ENCODE data around the gene MAP3K4. TPM values are rescaled to one million over a fixed set of nuclear protein-coding genes. Genes with fewer than 3 reads are reported as not detected.
A peak's percentile ranks its signal among the peaks of the same experiment; 100 is the strongest.

MAP3K4 gene, protein sequence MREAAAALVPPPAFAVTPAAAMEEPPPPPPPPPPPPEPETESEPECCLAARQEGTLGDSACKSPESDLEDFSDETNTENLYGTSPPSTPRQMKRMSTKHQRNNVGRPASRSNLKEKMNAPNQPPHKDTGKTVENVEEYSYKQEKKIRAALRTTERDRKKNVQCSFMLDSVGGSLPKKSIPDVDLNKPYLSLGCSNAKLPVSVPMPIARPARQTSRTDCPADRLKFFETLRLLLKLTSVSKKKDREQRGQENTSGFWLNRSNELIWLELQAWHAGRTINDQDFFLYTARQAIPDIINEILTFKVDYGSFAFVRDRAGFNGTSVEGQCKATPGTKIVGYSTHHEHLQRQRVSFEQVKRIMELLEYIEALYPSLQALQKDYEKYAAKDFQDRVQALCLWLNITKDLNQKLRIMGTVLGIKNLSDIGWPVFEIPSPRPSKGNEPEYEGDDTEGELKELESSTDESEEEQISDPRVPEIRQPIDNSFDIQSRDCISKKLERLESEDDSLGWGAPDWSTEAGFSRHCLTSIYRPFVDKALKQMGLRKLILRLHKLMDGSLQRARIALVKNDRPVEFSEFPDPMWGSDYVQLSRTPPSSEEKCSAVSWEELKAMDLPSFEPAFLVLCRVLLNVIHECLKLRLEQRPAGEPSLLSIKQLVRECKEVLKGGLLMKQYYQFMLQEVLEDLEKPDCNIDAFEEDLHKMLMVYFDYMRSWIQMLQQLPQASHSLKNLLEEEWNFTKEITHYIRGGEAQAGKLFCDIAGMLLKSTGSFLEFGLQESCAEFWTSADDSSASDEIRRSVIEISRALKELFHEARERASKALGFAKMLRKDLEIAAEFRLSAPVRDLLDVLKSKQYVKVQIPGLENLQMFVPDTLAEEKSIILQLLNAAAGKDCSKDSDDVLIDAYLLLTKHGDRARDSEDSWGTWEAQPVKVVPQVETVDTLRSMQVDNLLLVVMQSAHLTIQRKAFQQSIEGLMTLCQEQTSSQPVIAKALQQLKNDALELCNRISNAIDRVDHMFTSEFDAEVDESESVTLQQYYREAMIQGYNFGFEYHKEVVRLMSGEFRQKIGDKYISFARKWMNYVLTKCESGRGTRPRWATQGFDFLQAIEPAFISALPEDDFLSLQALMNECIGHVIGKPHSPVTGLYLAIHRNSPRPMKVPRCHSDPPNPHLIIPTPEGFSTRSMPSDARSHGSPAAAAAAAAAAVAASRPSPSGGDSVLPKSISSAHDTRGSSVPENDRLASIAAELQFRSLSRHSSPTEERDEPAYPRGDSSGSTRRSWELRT (N-terminal part only)
- total RNA-seq: 10 to 100 TPM; 78.0 to 90.1 TPM
- polyA plus RNA-seq: 10 to 100 TPM in 1 of 2 donors, 1 to 10 TPM in 1; 5.7 to 30.8 TPM

DNA sequence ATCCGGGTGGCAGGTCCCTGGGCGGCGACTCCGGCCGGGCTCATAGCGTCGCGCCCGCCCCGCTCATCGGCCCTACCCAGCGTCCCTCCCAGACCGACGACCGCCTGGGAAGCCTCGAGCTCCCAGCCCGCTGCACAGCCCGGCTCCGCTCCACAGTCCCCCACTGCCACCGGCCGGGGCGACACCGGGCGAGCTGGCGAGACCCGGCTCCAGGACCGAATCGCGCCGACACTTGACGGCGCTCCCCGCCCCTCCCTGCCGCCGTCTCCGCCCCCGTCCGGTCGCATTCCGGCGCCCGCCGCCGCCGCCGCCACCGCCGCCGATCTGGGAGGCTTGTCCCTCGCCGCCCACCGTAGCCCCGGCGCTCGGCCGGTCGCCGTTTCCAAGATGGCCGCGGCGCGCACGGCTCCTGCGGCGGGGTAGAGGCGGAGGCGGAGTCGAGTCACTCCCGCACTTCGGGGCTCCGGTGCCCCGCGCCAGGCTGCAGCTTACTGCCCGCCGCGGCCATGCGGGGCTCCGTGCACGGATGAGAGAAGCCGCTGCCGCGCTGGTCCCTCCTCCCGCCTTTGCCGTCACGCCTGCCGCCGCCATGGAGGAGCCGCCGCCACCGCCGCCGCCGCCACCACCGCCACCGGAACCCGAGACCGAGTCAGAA, at the start of gene MAP3K4:
TSS of gene MAP3K4 (plus strand) at position 364 of the 655 bp plus-strand sequence. CDS start at position 527, 163 bp downstream.
- Mint-ChIP-seq H3K4me1 (peaks cover 31 to 44% (median 38%) of the 10 kb centered on the region in 4 donors), H3K36me3 (peaks cover 0 to 8% of the 10 kb centered on the region in 2 donors), H3K4me3 (peak within 1 kb of the TSS; percentile 91 to 100 (median 97)), H3K9me3 (peaks cover 0 to 8% (median 1%) of the 10 kb centered on the region in 8 donors), H3K27me3 (no peaks in the 10 kb centered on the region), H3K27ac (peak within 1 kb of the TSS; percentile 96 to 99 (median 98))
- Histone ChIP-seq H3K27ac (ENCODE audit: low read depth, low read length) (peak within 1 kb of the TSS; percentile 73), H3K36me3 (ENCODE audit: insufficient read depth, low read length) (no peaks in the 10 kb centered on the region), H3K27me3 (ENCODE audit: insufficient read depth, low read length) (no peaks in the 10 kb centered on the region), H3K4me3 (ENCODE audit: low read length in 2 of 2) (peak within 1 kb of the TSS; percentile 85 to 89), H3K9me3 (ENCODE audit: control insufficient read depth in 1 of 2, low read length in 2 of 2) (no peaks in the 10 kb centered on the region), H3K4me1 (ENCODE audit: insufficient read depth, low read length) (peaks cover 41% of the 10 kb centered on the region)
- peak; percentile 79 to 88 (median 83) for DNase-seq
- ChIA-PET POLR2A (ENCODE audit: partially characterized antibody) (interaction anchor here (0.7 to 3.7 kb wide), 10 partner anchors 14 to 282 kb away, joined by 3 to 35 read pairs (median 8); partner anchors contain the start of gene AGPAT4), CTCF (ENCODE audit: partially characterized antibody) (interaction anchor here (0.9 to 3.3 kb wide), 8 partner anchors 11 to 380 kb away, joined by 3 to 24 read pairs (median 4); no protein-coding TSS in a partner anchor)
- intact Hi-C loops (cut with micrococcal nuclease): loop anchor here (1.0 to 5.0 kb wide), 5 partner anchors 61 to 379 kb away; partner anchors contain the start of gene AGPAT4

DNA sequence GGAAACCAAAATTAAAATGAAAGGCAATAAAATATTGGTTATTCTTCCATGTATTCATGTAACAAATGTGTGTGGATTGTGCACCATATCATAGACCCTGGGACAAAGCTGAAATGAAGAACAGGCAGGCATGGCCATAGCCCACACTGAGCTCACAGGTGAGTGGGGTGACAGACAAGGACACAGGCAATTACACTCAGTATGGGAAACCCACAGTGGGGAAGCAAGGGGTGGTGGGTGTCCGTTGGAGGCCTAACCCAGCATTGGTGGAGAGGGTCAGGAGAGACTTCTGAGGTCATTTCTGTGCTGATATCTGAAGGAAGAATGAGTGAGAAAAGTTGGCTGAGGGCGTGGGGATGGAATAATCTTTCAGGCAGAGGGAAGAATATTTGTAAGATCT, 47.6 kb upstream of the MAP3K4 start:
- no peak for DNase-seq
- Histone ChIP-seq H3K27ac (ENCODE audit: low read depth, low read length) (no peak overlapping the region), H3K4me1 (ENCODE audit: insufficient read depth, low read length) (no peaks in the 10 kb centered on the region), H3K4me3 (ENCODE audit: low read length in 2 of 2) (no peak overlapping the region), H3K9me3 (ENCODE audit: control insufficient read depth in 1 of 2, low read length in 2 of 2) (no peaks in the 10 kb centered on the region), H3K27me3 (ENCODE audit: insufficient read depth, low read length) (no peaks in the 10 kb centered on the region), H3K36me3 (ENCODE audit: insufficient read depth, low read length) (no peaks in the 10 kb centered on the region)
- no peak overlapping the region for H3K27ac Mint-ChIP-seq
- no peaks in the 10 kb centered on the region for H3K9me3 Mint-ChIP-seq
- H3K36me3 Mint-ChIP-seq: no peaks in the 10 kb centered on the region
- CTCF ChIA-PET (ENCODE audit: partially characterized antibody): interaction anchor here (2.0 kb wide), 1 partner anchor 427 kb away, joined by 5 read pairs; no protein-coding TSS in a partner anchor
- H3K4me3 Mint-ChIP-seq: no peak overlapping the region
- intact Hi-C loops (cut with micrococcal nuclease): no loop called here
- H3K4me1 Mint-ChIP-seq: no peaks in the 10 kb centered on the region
- POLR2A ChIA-PET (ENCODE audit: partially characterized antibody): no interaction called here
- H3K27me3 Mint-ChIP-seq: peaks cover 8 to 9% of the 10 kb centered on the region in 2 donors

DNA sequence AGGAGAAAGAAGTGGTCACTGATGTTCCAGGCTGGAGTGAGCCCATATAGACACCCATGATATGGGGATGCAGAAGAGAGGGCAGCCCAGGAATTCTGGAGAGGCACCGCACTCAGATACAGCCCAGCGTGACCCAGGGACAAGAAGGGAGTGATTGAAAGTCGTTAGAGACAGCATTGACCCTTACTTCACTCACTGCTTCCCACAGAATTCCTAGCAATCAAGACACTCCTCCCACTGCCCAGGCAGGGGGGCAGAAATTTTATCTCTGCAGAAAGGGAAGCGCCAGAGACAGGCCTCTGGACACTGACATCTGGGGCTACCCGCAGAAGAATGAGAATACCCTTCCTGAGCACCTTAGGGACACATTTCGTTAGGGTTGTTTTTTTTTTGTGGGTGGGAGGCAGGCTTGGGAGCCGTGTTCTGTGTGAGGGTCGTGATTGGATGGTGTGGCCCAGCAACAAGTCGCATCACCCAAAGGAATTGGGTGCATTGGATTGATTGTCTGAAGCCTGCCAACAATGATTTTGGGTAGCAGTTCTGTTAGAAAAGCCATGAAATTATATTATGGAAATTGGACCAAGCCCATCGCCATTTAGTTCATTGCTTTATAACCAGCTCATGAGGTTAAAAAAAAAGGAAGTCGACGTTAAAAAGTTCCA, 45.9 kb upstream of the MAP3K4 start:
- Mint-ChIP-seq H3K36me3 (no peaks in the 10 kb centered on the region), H3K9me3 (no peaks in the 10 kb centered on the region), H3K4me3 (no peak overlapping the region), H3K27me3 (peaks cover 1 to 7% of the 10 kb centered on the region in 2 donors), H3K4me1 (no peaks in the 10 kb centered on the region), H3K27ac (no peak overlapping the region)
- DNase-seq: no peak
- Histone ChIP-seq H3K4me1 (ENCODE audit: insufficient read depth, low read length) (no peaks in the 10 kb centered on the region), H3K27me3 (ENCODE audit: insufficient read depth, low read length) (no peaks in the 10 kb centered on the region), H3K27ac (ENCODE audit: low read depth, low read length) (no peak overlapping the region), H3K9me3 (ENCODE audit: control insufficient read depth in 1 of 2, low read length in 2 of 2) (no peaks in the 10 kb centered on the region), H3K4me3 (ENCODE audit: low read length in 2 of 2) (no peak overlapping the region), H3K36me3 (ENCODE audit: insufficient read depth, low read length) (no peaks in the 10 kb centered on the region)
- intact Hi-C loops (cut with micrococcal nuclease): no loop called here
- ChIA-PET POLR2A (ENCODE audit: partially characterized antibody) (no interaction called here), CTCF (ENCODE audit: partially characterized antibody) (no interaction called here)

DNA sequence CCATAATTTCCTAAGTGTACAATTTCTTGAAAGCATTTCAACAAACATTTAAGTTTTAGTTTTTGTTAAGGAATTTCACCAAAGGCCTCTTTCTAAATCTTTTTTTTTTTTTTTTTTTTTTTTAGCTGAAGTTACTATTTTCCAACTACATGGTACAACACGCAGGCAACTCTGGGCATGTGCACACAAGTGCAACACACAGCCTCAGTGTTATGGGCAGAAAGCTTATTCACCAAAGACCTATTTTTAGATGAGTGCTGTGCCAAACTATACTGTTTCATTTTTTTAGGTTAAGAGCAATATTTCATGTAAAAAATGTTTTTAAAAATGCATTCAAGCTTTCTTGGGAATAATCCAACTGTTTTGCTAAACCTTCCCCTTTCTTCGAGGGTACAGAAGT, 42.0 kb upstream of the MAP3K4 start:
- peaks cover 14 to 19% of the 10 kb centered on the region in 2 donors for H3K27me3 Mint-ChIP-seq

DNA sequence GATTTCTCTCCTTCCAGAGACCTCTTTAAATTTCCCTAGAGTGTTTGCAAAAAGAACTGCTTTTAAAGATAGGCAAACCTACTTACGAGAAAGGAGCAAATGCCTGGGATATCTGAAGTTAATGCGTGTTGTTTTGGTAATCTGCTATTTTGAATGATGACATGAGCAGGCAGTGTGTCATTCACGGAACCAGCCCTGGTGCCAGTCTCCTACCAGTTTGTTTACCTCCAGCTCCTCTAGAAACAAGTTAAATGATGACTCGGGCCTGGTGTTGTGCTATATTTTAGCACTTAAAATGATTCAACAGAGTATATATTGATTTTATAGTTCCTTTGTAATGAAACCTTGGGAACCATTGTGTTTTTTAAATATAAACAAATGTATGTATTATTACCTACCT, 41.1 kb upstream of the MAP3K4 start:
- Histone ChIP-seq H3K4me1 (ENCODE audit: insufficient read depth, low read length) (no peaks in the 10 kb centered on the region), H3K4me3 (ENCODE audit: low read length in 2 of 2) (no peak overlapping the region), H3K36me3 (ENCODE audit: insufficient read depth, low read length) (no peaks in the 10 kb centered on the region), H3K27ac (ENCODE audit: low read depth, low read length) (no peak overlapping the region), H3K9me3 (ENCODE audit: control insufficient read depth in 1 of 2, low read length in 2 of 2) (no peaks in the 10 kb centered on the region), H3K27me3 (ENCODE audit: insufficient read depth, low read length) (no peaks in the 10 kb centered on the region)
- H3K27ac Mint-ChIP-seq: no peak overlapping the region
- H3K4me1 Mint-ChIP-seq: no peaks in the 10 kb centered on the region
- intact Hi-C loops (cut with micrococcal nuclease): no loop called here
- peaks cover 0 to 2% (median 0%) of the 10 kb centered on the region in 8 donors for H3K9me3 Mint-ChIP-seq
- DNase-seq: no peak
- POLR2A ChIA-PET (ENCODE audit: partially characterized antibody): no interaction called here
- no peak overlapping the region for H3K4me3 Mint-ChIP-seq
- no peaks in the 10 kb centered on the region for H3K36me3 Mint-ChIP-seq
- CTCF ChIA-PET (ENCODE audit: partially characterized antibody): no interaction called here
- H3K27me3 Mint-ChIP-seq: peaks cover 19 to 21% of the 10 kb centered on the region in 2 donors

More for the DNA sequence above, 42.0 kb upstream of the MAP3K4 start:
- no peak overlapping the region for H3K27ac Mint-ChIP-seq
- Histone ChIP-seq H3K27me3 (ENCODE audit: insufficient read depth, low read length) (no peaks in the 10 kb centered on the region), H3K4me1 (ENCODE audit: insufficient read depth, low read length) (no peaks in the 10 kb centered on the region), H3K36me3 (ENCODE audit: insufficient read depth, low read length) (no peaks in the 10 kb centered on the region), H3K9me3 (ENCODE audit: control insufficient read depth in 1 of 2, low read length in 2 of 2) (no peaks in the 10 kb centered on the region), H3K4me3 (ENCODE audit: low read length in 2 of 2) (no peak overlapping the region), H3K27ac (ENCODE audit: low read depth, low read length) (no peak overlapping the region)
- no peaks in the 10 kb centered on the region for H3K4me1 Mint-ChIP-seq
- peaks cover 0 to 2% (median 0%) of the 10 kb centered on the region in 8 donors for H3K9me3 Mint-ChIP-seq
- no peak overlapping the region for H3K4me3 Mint-ChIP-seq
- no peak for DNase-seq
- no peaks in the 10 kb centered on the region for H3K36me3 Mint-ChIP-seq
- intact Hi-C loops (cut with micrococcal nuclease): no loop called here
- ChIA-PET CTCF (ENCODE audit: partially characterized antibody) (interaction anchor here (1.0 to 1.7 kb wide), 2 partner anchors 17 to 421 kb away, joined by 3 to 5 read pairs; no protein-coding TSS in a partner anchor), POLR2A (ENCODE audit: partially characterized antibody) (no interaction called here)

Measured in CD4-positive, alpha-beta memory T cell (primary cell).